HL-60 (cell line): ENCODE results near the gene ADPRHL1.

ENCODE experiments used
- GABPA ChIP-seq: IDR thresholded peaks from 2 replicates; pipeline ENCODE4 v1.6.1; 2012; ENCODE audit warnings: low read depth
- POLR2AphosphoS5 ChIP-seq: IDR thresholded peaks from 2 replicates; pipeline ENCODE4 v1.6.1; 2012; ENCODE audit warnings: low read depth
- SPI1 ChIP-seq: IDR thresholded peaks from 2 replicates; pipeline ENCODE4 v1.6.1; 2012; ENCODE audit warnings: low read depth, mild to moderate bottlenecking, borderline replicate concordance
- TF ChIP-seq, protein P1 (sequence below): IDR thresholded peaks from one replicate; pipeline ENCODE4 v1.5.1; 2011; ENCODE audit warnings: low read length, control low read depth, inconsistent platforms; ENCODE audit not compliant: insufficient read depth
- TF ChIP-seq, protein P2 (sequence below): IDR thresholded peaks from 2 replicates; pipeline ENCODE4 v1.6.1; 2012; ENCODE audit warnings: low read depth; ENCODE audit not compliant: insufficient replicate concordance

- TF ChIP-seq, protein P1, sequence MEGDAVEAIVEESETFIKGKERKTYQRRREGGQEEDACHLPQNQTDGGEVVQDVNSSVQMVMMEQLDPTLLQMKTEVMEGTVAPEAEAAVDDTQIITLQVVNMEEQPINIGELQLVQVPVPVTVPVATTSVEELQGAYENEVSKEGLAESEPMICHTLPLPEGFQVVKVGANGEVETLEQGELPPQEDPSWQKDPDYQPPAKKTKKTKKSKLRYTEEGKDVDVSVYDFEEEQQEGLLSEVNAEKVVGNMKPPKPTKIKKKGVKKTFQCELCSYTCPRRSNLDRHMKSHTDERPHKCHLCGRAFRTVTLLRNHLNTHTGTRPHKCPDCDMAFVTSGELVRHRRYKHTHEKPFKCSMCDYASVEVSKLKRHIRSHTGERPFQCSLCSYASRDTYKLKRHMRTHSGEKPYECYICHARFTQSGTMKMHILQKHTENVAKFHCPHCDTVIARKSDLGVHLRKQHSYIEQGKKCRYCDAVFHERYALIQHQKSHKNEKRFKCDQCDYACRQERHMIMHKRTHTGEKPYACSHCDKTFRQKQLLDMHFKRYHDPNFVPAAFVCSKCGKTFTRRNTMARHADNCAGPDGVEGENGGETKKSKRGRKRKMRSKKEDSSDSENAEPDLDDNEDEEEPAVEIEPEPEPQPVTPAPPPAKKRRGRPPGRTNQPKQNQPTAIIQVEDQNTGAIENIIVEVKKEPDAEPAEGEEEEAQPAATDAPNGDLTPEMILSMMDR = no peak
- TF ChIP-seq GABPA (no peak), POLR2AphosphoS5 (no peak), SPI1 (no peak)
- TF ChIP-seq, protein P2, sequence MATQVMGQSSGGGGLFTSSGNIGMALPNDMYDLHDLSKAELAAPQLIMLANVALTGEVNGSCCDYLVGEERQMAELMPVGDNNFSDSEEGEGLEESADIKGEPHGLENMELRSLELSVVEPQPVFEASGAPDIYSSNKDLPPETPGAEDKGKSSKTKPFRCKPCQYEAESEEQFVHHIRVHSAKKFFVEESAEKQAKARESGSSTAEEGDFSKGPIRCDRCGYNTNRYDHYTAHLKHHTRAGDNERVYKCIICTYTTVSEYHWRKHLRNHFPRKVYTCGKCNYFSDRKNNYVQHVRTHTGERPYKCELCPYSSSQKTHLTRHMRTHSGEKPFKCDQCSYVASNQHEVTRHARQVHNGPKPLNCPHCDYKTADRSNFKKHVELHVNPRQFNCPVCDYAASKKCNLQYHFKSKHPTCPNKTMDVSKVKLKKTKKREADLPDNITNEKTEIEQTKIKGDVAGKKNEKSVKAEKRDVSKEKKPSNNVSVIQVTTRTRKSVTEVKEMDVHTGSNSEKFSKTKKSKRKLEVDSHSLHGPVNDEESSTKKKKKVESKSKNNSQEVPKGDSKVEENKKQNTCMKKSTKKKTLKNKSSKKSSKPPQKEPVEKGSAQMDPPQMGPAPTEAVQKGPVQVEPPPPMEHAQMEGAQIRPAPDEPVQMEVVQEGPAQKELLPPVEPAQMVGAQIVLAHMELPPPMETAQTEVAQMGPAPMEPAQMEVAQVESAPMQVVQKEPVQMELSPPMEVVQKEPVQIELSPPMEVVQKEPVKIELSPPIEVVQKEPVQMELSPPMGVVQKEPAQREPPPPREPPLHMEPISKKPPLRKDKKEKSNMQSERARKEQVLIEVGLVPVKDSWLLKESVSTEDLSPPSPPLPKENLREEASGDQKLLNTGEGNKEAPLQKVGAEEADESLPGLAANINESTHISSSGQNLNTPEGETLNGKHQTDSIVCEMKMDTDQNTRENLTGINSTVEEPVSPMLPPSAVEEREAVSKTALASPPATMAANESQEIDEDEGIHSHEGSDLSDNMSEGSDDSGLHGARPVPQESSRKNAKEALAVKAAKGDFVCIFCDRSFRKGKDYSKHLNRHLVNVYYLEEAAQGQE = no peak
Observed at GRCh38 chr13:113448545-113448884, 4.8 kb downstream of the ADPRHL1 start.
